ENCODE results near the gene HDAC4. TPM values are rescaled to one million over a fixed set of nuclear protein-coding genes. Genes with fewer than 3 reads are reported as not detected.
A peak's percentile ranks its signal among the peaks of the same experiment; 100 is the strongest.

HDAC4 gene
- total RNA-seq, 1 donor from 2014 or later = 44.7 TPM

- Mint-ChIP-seq H3K4me1 (peaks cover 70% of the 10 kb centered on the region), H3K27me3 (peaks cover 9% of the 10 kb centered on the region), H3K9me3 (no peaks in the 10 kb centered on the region), H3K36me3 (ENCODE audit: low read depth) (peaks cover 16% of the 10 kb centered on the region), H3K4me3 (peak overlapping the region; percentile 79), H3K27ac (peak overlapping the region; percentile 87)
- DNase-seq = peak; percentile 95
- intact Hi-C loops (cut with micrococcal nuclease) = loop anchor here (1.0 to 2.0 kb wide), 7 partner anchors 8 to 126 kb away; partner anchors contain the start of gene HDAC4
Measured at GRCh38 chr2:239275044-239275685, 125.7 kb downstream of the HDAC4 start.

DNA sequence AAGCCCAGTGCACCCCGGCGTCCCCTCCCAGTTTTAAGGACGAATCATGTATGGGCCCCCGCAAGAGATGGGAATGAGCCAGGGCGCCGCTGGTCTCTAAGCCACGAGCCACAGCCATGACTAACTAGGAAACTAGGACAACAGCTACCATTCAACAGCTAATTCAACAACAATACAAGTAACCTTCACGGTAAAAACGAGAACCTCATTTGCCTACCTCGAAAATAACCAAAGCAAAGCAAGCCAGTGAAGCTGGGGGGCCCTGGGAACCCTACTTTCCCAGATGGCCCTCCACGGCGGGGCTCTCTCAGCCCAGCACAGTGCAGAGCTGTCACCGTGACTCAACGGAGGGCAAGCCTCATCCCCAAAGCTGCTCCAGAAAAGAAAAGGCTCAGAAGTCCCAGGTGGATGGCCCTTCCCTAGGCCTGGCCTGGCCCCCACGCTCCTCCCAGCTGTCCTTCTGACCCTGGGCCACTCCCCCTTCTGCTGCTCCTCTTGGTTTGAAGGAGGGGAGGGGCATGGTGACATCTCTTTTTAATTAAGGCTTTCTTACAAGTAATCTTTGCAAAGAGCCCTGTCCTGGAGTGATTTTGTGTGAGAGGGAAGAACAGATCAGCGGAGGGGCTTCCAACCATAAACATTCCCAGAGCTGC lies 126.3 kb downstream of the HDAC4 start:
- DNase-seq = peak; percentile 77
- Mint-ChIP-seq H3K36me3 (ENCODE audit: low read depth) (peaks cover 18% of the 10 kb centered on the region), H3K27ac (peak overlapping the region; percentile 87), H3K9me3 (no peaks in the 10 kb centered on the region), H3K27me3 (peaks cover 10% of the 10 kb centered on the region), H3K4me1 (peaks cover 76% of the 10 kb centered on the region), H3K4me3 (peak overlapping the region; percentile 79)
- intact Hi-C loops (cut with micrococcal nuclease) = loop anchor here (1.0 to 2.0 kb wide), 7 partner anchors 7 to 126 kb away; partner anchors contain the start of gene HDAC4

DNA sequence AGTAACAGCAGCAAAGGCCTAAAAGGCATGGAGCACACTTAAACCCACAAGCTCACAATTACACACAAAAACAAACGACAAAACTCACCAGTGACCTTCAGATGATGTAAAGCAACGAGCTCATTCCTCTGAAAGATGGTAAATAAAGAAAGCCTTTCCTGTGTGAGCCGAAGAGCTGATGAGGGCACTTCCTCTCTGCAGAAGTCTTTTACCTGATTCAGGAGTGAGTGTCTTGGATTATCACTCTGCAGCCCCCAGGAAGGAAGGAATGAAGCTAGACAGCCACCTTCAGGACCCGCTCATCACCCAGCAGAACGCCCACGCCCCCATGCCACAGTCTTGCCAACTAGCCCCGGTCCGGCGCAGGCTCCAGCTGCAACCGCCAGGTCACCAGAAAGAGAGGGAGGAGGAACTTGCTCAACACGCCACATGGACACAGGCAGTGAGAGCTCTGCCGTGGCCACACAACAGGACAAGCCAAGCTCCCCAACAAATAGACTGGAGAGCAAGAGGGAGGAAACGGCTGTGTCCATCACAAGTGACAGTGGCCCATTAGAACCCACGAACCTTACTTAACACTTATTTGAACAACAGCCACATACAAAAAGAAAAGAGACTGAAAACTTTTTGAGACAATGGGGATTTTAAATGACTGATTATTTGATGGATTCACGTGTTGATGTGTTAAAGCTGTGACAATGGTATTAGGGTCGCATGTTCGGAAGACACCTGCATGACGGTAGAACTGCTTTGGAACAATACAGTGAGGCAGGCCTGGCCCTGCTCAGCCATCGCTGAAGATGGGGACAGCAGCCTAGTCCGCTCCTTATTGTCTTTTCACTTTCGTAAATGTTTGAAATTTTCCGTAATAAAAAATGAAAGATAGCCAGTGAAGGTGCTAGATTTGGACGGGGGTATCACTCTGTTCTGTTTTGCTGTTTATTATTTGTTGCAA lies 127.3 kb downstream of the HDAC4 start:
- peaks cover 14% of the 10 kb centered on the region for H3K27me3 Mint-ChIP-seq
- H3K36me3 Mint-ChIP-seq (ENCODE audit: low read depth) = peaks cover 22% of the 10 kb centered on the region
- H3K27ac Mint-ChIP-seq = peak overlapping the region; percentile 59
- intact Hi-C loops (cut with micrococcal nuclease) = loop anchor here (2.0 kb wide), 3 partner anchors 53 to 127 kb away; partner anchors contain the start of gene HDAC4
- DNase-seq = no peak
- H3K4me3 Mint-ChIP-seq = peak overlapping the region; percentile 68
- peaks cover 76% of the 10 kb centered on the region for H3K4me1 Mint-ChIP-seq
- no peaks in the 10 kb centered on the region for H3K9me3 Mint-ChIP-seq

DNA sequence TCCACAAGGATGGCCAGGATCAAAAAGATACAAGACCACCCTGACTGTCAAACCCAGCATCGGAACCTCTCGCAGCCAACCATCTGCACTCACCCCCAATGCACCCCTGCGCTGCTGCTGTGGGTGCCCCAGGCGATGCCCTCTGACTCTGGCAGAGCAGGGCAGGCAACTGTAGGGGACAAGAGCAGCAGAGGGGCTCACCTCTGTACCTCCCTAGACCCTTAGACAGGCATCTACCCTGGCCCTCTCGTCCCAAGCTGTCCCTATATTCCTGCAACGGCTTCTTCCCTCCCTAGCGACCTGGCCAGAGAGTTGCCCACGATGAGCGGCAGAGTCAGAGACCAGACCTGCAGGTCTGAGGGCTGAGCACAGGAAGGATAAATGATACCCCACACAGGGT lies 128.2 kb downstream of the HDAC4 start:
- peaks cover 79% of the 10 kb centered on the region for H3K4me1 Mint-ChIP-seq
- H3K27me3 Mint-ChIP-seq = peaks cover 14% of the 10 kb centered on the region
- H3K9me3 Mint-ChIP-seq = no peaks in the 10 kb centered on the region
- no peak for DNase-seq
- intact Hi-C loops (cut with micrococcal nuclease) = no loop called here
- no peak overlapping the region for H3K4me3 Mint-ChIP-seq
- H3K36me3 Mint-ChIP-seq (ENCODE audit: low read depth) = peaks cover 18% of the 10 kb centered on the region
- H3K27ac Mint-ChIP-seq = no peak overlapping the region

- no peak overlapping the region for H3K27ac Mint-ChIP-seq
- peaks cover 14% of the 10 kb centered on the region for H3K27me3 Mint-ChIP-seq
- peaks cover 85% of the 10 kb centered on the region for H3K4me1 Mint-ChIP-seq
- no peaks in the 10 kb centered on the region for H3K9me3 Mint-ChIP-seq
- intact Hi-C loops (cut with micrococcal nuclease) = no loop called here
- H3K4me3 Mint-ChIP-seq = no peak overlapping the region
- H3K36me3 Mint-ChIP-seq (ENCODE audit: low read depth) = peaks cover 18% of the 10 kb centered on the region
- no peak for DNase-seq
Measured at GRCh38 chr2:239271882-239272281, 128.9 kb downstream of the HDAC4 start.

DNA sequence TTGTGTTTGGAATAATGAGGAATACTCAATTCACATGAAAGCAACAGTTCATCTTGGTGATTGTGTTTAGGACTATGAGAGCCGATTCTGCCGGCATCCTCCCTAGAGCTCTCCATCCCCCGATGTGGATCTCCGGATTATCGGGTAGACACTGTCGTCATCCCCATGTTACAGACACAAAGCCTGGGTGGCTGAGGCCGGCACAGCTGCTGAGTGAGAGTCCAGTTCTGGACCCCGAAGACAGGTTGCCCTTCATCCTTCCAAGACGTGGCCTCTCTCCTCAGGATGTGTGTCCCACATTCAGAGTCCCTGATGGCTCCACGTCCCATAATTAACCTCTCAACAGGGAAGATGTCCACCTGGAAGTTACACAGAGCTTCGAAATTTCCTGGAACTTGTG lies 129.3 kb downstream of the HDAC4 start:
- Mint-ChIP-seq H3K27me3 (peaks cover 14% of the 10 kb centered on the region), H3K27ac (no peak overlapping the region), H3K4me1 (peaks cover 86% of the 10 kb centered on the region), H3K36me3 (ENCODE audit: low read depth) (peaks cover 18% of the 10 kb centered on the region), H3K9me3 (no peaks in the 10 kb centered on the region), H3K4me3 (no peak overlapping the region)
- DNase-seq = no peak
- intact Hi-C loops (cut with micrococcal nuclease) = no loop called here

GRCh38 chr2:239269916-239270315 lies 130.9 kb downstream of the HDAC4 start:
- no peak for DNase-seq
- Mint-ChIP-seq H3K27ac (peak overlapping the region; percentile 87), H3K9me3 (no peaks in the 10 kb centered on the region), H3K4me3 (no peak overlapping the region), H3K27me3 (peaks cover 14% of the 10 kb centered on the region), H3K36me3 (ENCODE audit: low read depth) (peaks cover 15% of the 10 kb centered on the region), H3K4me1 (peaks cover 88% of the 10 kb centered on the region)
- intact Hi-C loops (cut with micrococcal nuclease) = loop anchor here (5.0 kb wide), 1 partner anchor 128 kb away; no protein-coding TSS in a partner anchor

DNA sequence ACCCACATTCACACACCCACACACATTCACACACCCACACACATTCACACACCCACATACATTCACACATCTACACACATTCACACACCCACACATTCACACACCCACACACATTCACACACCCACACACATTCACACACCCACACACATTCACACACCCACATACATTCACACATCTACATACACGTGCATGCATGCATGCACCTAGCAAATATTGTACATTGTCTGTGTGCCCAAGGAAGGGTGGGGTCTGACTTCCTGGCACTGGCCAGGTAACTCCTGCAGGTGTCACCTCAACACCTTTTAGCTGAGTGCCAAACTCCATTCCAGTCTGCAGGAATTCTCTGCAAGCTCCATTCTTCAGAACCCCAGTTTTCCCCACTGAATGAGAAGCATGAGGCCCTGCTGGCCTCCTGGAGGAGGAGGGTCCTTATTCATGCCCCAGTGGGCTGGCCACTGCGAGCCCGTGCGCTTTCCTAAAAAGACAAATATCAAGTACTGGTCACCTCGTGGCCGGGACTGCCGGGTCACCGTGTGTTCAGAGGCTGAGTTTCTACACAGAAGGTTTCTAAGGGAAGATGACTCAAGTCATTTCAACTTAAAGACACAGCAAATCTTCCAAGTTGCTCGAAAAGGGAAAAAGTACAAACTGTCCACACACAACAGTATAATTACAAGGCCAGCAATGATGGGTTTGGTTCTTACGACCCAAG lies 131.5 kb downstream of the HDAC4 start:
- peak overlapping the region; percentile 87 for H3K27ac Mint-ChIP-seq
- no peak for DNase-seq
- peaks cover 14% of the 10 kb centered on the region for H3K27me3 Mint-ChIP-seq

GRCh38 chr2:239268549-239268948 lies 132.3 kb downstream of the HDAC4 start:
- H3K36me3 Mint-ChIP-seq (ENCODE audit: low read depth) = peaks cover 15% of the 10 kb centered on the region
- peak overlapping the region; percentile 93 for H3K4me3 Mint-ChIP-seq
- H3K27ac Mint-ChIP-seq = peak overlapping the region; percentile 87
- H3K4me1 Mint-ChIP-seq = peaks cover 80% of the 10 kb centered on the region
- H3K27me3 Mint-ChIP-seq = peaks cover 12% of the 10 kb centered on the region
- no peak for DNase-seq
- intact Hi-C loops (cut with micrococcal nuclease) = loop anchor here (5.0 kb wide), 1 partner anchor 126 kb away; no protein-coding TSS in a partner anchor
- H3K9me3 Mint-ChIP-seq = no peaks in the 10 kb centered on the region

More for the DNA sequence above, 131.5 kb downstream of the HDAC4 start:
- Mint-ChIP-seq H3K36me3 (ENCODE audit: low read depth) (peaks cover 15% of the 10 kb centered on the region), H3K4me1 (peaks cover 84% of the 10 kb centered on the region), H3K4me3 (peak overlapping the region; percentile 93), H3K9me3 (no peaks in the 10 kb centered on the region)
- intact Hi-C loops (cut with micrococcal nuclease) = loop anchor here (5.0 kb wide), 1 partner anchor 127 kb away; no protein-coding TSS in a partner anchor

DNA sequence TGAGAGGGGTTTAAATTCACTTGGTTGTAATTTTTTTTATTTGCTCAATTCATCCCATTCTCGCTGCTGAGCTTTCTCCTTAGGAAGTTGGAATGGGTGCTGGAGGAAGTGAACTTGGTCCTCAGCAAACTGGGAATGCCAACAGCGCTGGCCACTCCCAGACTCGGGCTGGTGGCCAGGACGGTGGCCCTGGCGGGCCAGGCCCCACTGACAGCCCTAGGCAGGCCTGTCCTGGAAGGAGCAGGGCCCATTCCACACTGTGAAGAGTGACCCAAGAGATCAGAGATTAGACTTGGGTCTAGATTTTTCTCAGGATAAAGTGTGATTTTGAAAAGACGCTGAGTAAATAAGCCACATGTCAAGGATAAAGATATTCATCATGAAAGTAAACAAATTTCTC lies 132.7 kb downstream of the HDAC4 start:
- DNase-seq = no peak
- H3K36me3 Mint-ChIP-seq (ENCODE audit: low read depth) = peaks cover 18% of the 10 kb centered on the region
- H3K27me3 Mint-ChIP-seq = peaks cover 12% of the 10 kb centered on the region
- H3K4me1 Mint-ChIP-seq = peaks cover 78% of the 10 kb centered on the region
- peak overlapping the region; percentile 93 for H3K4me3 Mint-ChIP-seq
- no peaks in the 10 kb centered on the region for H3K9me3 Mint-ChIP-seq
- peak overlapping the region; percentile 34 for H3K27ac Mint-ChIP-seq
- intact Hi-C loops (cut with micrococcal nuclease) = loop anchor here (5.0 kb wide), 1 partner anchor 126 kb away; no protein-coding TSS in a partner anchor

GRCh38 chr2:239267288-239267951 lies 133.4 kb downstream of the HDAC4 start:
- H3K9me3 Mint-ChIP-seq = no peaks in the 10 kb centered on the region
- peak overlapping the region; percentile 84 for H3K27ac Mint-ChIP-seq
- peaks cover 19% of the 10 kb centered on the region for H3K36me3 Mint-ChIP-seq (ENCODE audit: low read depth)
- intact Hi-C loops (cut with micrococcal nuclease) = loop anchor here (1.0 to 5.0 kb wide), 6 partner anchors 8 to 133 kb away; partner anchors contain the start of gene HDAC4
- H3K4me1 Mint-ChIP-seq = peaks cover 76% of the 10 kb centered on the region
- peaks cover 12% of the 10 kb centered on the region for H3K27me3 Mint-ChIP-seq
- H3K4me3 Mint-ChIP-seq = peak overlapping the region; percentile 93
- DNase-seq = peak; percentile 98

- Mint-ChIP-seq H3K4me3 (peak overlapping the region; percentile 93), H3K27ac (peak overlapping the region; percentile 84), H3K36me3 (ENCODE audit: low read depth) (peaks cover 22% of the 10 kb centered on the region), H3K27me3 (peaks cover 11% of the 10 kb centered on the region), H3K4me1 (peaks cover 72% of the 10 kb centered on the region), H3K9me3 (no peaks in the 10 kb centered on the region)
- peak; percentile 76 for DNase-seq
- intact Hi-C loops (cut with micrococcal nuclease) = loop anchor here (1.0 to 5.0 kb wide), 6 partner anchors 8 to 134 kb away; partner anchors contain the start of gene HDAC4
Measured at GRCh38 chr2:239266779-239267287, 134.0 kb downstream of the HDAC4 start.
